K562 (cell line): ENCODE results near the gene SORL1-AS1.

Experiments used
- ATAC-seq: fragments of 200-7000 bp; cut with Tn5 transposase; 3 replicates; pipeline ENCODE4 v1.9.1; 2020; ENCODE audit warnings: moderate library complexity
- BruUV-seq: library from RNA; stranded (reverse); fragments of 400-500 nt; replicated peaks from 2 replicates; lab custom pipeline; 2021; lab: Mats Ljungman, UMichigan
- CTCF ChIA-PET: fragments of 300-600 bp; formaldehyde crosslinking; extraction: SDS; loops from one replicate; lab custom pipeline; 2021; ENCODE audit warnings: low intra/inter-chr PET ratio; lab: Yijun Ruan, JAX
- POLR2A ChIA-PET: fragments of 300-600, 350-650 bp; sonication (Branson Sonifier 250); formaldehyde crosslinking; extraction: SDS; loops from one replicate; lab custom pipeline; 2021; ENCODE audit warnings: antibody characterized with exemption, inconsistent platforms; lab: Yijun Ruan, JAX
- DNase-seq, 4 experiments: peaks; one replicate each; pipeline versions ENCODE4 v3.0.0 to v3.0.0-alpha.2; 2011 to 2018; ENCODE audit warnings: low spot score in 3 of 4, mixed read lengths in 3 of 4; ENCODE audit errors: extremely low read depth in 1 of 4
- FAIRE-seq: peaks from 2 replicates; lab custom pipeline; 2011; peaks lifted over from hg19 to GRCh38; lab: Jason Lieb, UNC
- H2AFZ ChIP-seq: 2 replicates; pipeline ENCODE4 v1.6.0; 2011; ENCODE audit warnings: low read depth, low read length, control low read depth, inconsistent platforms
- H3K27ac ChIP-seq: fragments of 200-600 bp; 3 replicates; pipeline ENCODE4 v1.8.0; 2011; ENCODE audit warnings: low read depth, mild to moderate bottlenecking, control low read depth, inconsistent platforms, low read length, moderate library complexity, mixed read lengths; ENCODE audit errors: extremely low read depth
- H3K27me3 ChIP-seq, 2 experiments: fragments of 300-600 bp in 1 of 2; 2 replicates in 1 of 2; 3 replicates in 1 of 2; pipeline versions ENCODE4 v1.6.0 to v1.8.0; 2011; ENCODE audit warnings: inconsistent platforms in 2 of 2, low read length in 2 of 2, mild to moderate bottlenecking in 1 of 2, mixed read lengths in 1 of 2, moderate library complexity in 1 of 2; ENCODE audit not compliant: control insufficient read depth in 2 of 2, insufficient read depth in 2 of 2
- H3K36me3 ChIP-seq: fragments of 300-600 bp; 3 replicates; pipeline ENCODE4 v1.8.0; 2011; ENCODE audit warnings: mild to moderate bottlenecking, low read length, inconsistent platforms; ENCODE audit not compliant: control insufficient read depth, insufficient read depth
- H3K4me1 ChIP-seq, 2 experiments: fragments of 200-600 bp in 1 of 2; replicated peaks in 1 of 2; 2 replicates in 1 of 2; 3 replicates in 1 of 2; pipeline versions ENCODE4 v1.5.1 to v1.8.0; 2011; ENCODE audit warnings: inconsistent platforms in 2 of 2, low read length in 2 of 2, mild to moderate bottlenecking in 1 of 2, mixed read lengths in 1 of 2, moderate library complexity in 1 of 2; ENCODE audit not compliant: control insufficient read depth in 2 of 2, insufficient read depth in 2 of 2
- H3K4me2 ChIP-seq: 2 replicates; pipeline ENCODE4 v1.6.1; 2011; ENCODE audit warnings: low read length, control low read depth, inconsistent platforms, mixed read lengths; ENCODE audit not compliant: insufficient read depth
- H3K4me3 ChIP-seq: fragments of 200-600 bp; sonication (generic), shearing (Covaris generic); 2 replicates; pipeline ENCODE4 v1.5.1; 2016; ENCODE audit warnings: control low read depth, inconsistent platforms
- H3K79me2 ChIP-seq: fragments of 200-600 bp; 3 replicates; pipeline ENCODE4 v1.8.0; 2011; ENCODE audit warnings: low read length, inconsistent platforms; ENCODE audit not compliant: control insufficient read depth, insufficient read depth
- H3K9ac ChIP-seq, 2 experiments: 2 replicates each; pipeline versions ENCODE4 v1.6.0 to v1.6.1; 2011; ENCODE audit warnings: low read depth in 2 of 2, low read length in 2 of 2, control low read depth in 1 of 2, inconsistent platforms in 1 of 2, mild to moderate bottlenecking in 1 of 2, mixed read lengths in 1 of 2; ENCODE audit not compliant: insufficient read depth in 1 of 2
- H3K9me1 ChIP-seq: one replicate; pipeline ENCODE4 v1.6.0; 2011; ENCODE audit warnings: inconsistent platforms, mild to moderate bottlenecking, low read length, moderate library complexity; ENCODE audit not compliant: control insufficient read depth, insufficient read depth
- H3K9me3 ChIP-seq: replicated peaks from 2 replicates; pipeline ENCODE4 v1.5.1; 2011; ENCODE audit warnings: low read depth, low read length, inconsistent platforms; ENCODE audit not compliant: control insufficient read depth, insufficient read depth
- H4K20me1 ChIP-seq: replicated peaks from 2 replicates; pipeline ENCODE4 v1.6.1; 2011; ENCODE audit warnings: low read length, inconsistent platforms, mixed read lengths; ENCODE audit not compliant: control insufficient read depth, insufficient read depth
- DPF2 ChIP-seq: fragments of 450-650 bp; IDR thresholded peaks from 2 replicates; pipeline ENCODE4 v1.6.1; 2016
- FOXP4 ChIP-seq: sonication (generic); formaldehyde crosslinking; IDR thresholded peaks from 2 replicates; pipeline ENCODE4 v1.8.0; 2022; ENCODE audit warnings: mild to moderate bottlenecking, missing genetic modification reagents, borderline replicate concordance
- GTF2A2 ChIP-seq: IDR thresholded peaks from 2 replicates; pipeline ENCODE4 v1.6.1; 2016; ENCODE audit warnings: mild to moderate bottlenecking, missing genetic modification characterization, missing compliant biosample characterization
- GTF2B ChIP-seq: IDR thresholded peaks from 2 replicates; pipeline ENCODE4 v1.6.1; 2011; ENCODE audit not compliant: insufficient read length; ENCODE audit errors: extremely low read depth
- KAT2B ChIP-seq: IDR thresholded peaks from one replicate; pipeline ENCODE4 v1.6.1; 2012; ENCODE audit warnings: low read depth, mild to moderate bottlenecking, control low read depth, inconsistent platforms, low read length, moderate library complexity
- NFE2L1 ChIP-seq: fragments of 450-650 bp; IDR thresholded peaks from 2 replicates; pipeline ENCODE4 v1.6.1; 2016; ENCODE audit warnings: missing genetic modification characterization, low read depth, mild to moderate bottlenecking, missing compliant biosample characterization, moderate library complexity, borderline replicate concordance
- PBX2 ChIP-seq, 2 experiments: IDR thresholded peaks in 1 of 2; conservative IDR thresholded peaks in 1 of 2; 2 replicates each; pipeline ENCODE4 v1.6.1; 2016; ENCODE audit warnings: low read depth in 2 of 2, mild to moderate bottlenecking in 1 of 2, missing compliant biosample characterization in 1 of 2, missing genetic modification characterization in 1 of 2, moderate library complexity in 1 of 2
- RAD51 ChIP-seq: fragments of 450-650 bp; IDR thresholded peaks from 2 replicates; pipeline ENCODE4 v1.7.1; 2016; ENCODE audit warnings: low read depth, mild to moderate bottlenecking, borderline replicate concordance
- TARDBP ChIP-seq: fragments of 450-650 bp; IDR thresholded peaks from 2 replicates; pipeline ENCODE4 v1.6.1; 2016
- TCF15 ChIP-seq: fragments of 250-450 bp; sonication (Bioruptor Pico); IDR thresholded peaks from 2 replicates; pipeline ENCODE4 v1.8.0; 2022; ENCODE audit warnings: moderate library complexity, mild to moderate bottlenecking, inconsistent platforms
- XRCC3 ChIP-seq: fragments of 450-650 bp; IDR thresholded peaks from 2 replicates; pipeline ENCODE4 v1.6.1; 2017; ENCODE audit warnings: mild to moderate bottlenecking, moderate library complexity
- ZNF384 ChIP-seq: IDR thresholded peaks from 2 replicates; pipeline ENCODE4 v1.6.1; 2012; ENCODE audit warnings: low read depth, low read length, improper control_type of control experiment
- ZNF431 ChIP-seq: sonication (generic); formaldehyde crosslinking; IDR thresholded peaks from 2 replicates; pipeline ENCODE4 v1.8.0; 2022; ENCODE audit warnings: mild to moderate bottlenecking, missing genetic modification reagents
- ZNF764 ChIP-seq: fragments of 250-450 bp; sonication (Bioruptor Pico); IDR thresholded peaks from 2 replicates; pipeline ENCODE4 v1.4.0; 2020; ENCODE audit warnings: low read depth, mild to moderate bottlenecking, moderate library complexity
- WGBS: fragments of 100-300 bp; shearing (Covaris generic); methylation state at CpG from one replicate; pipeline ENCODE4 v1.1.6; 2016; ENCODE audit warnings: low coverage, mixed read lengths; ENCODE audit not compliant: insufficient coverage; ENCODE audit errors: missing lambda C conversion rate; 5-methylcytosine and 5-hydroxymethylcytosine counted together
- in situ Hi-C: fragments of 300-500 bp; cut with MboI; formaldehyde crosslinking; loops from 4 replicates; pipeline ENCODE4 v1.15.0; 2018; ENCODE audit warnings: inconsistent platforms, mixed read lengths
- intact Hi-C: fragments of 100-400 bp; cut with micrococcal nuclease; formaldehyde crosslinking; loops from 2 replicates; pipeline ENCODE4 v1.14.2; 2022
- TF ChIP-seq, protein P1 (sequence below): sonication (generic); formaldehyde crosslinking; IDR thresholded peaks from 2 replicates; pipeline ENCODE4 v1.8.1; 2023; ENCODE audit warnings: mild to moderate bottlenecking, missing genetic modification reagents, moderate library complexity

The SORL1-AS1 gene

DNA sequence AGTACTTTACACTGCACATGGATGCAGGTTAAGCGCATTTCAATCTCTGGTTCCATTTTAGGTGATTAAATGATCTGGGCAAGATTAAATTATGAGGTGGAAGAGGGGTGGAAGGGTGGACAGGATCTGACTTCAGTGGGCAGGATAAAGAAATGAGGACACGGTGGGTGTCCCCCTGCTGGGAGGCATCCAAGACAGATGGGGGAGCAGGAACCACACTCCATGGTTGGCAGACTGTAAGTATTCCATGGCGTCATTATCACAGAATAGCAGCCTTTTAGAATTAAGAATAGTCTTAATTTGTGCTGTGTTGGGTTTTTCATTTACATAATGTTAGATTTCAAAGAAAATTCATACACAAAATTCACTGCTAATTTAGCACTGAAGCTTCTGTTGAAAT is 8.2 kb downstream of the SORL1-AS1 start (continued):
- TF ChIP-seq GTF2B (no peak), ZNF384 (no peak), KAT2B (no peak), XRCC3 (no peak), ZNF764 (no peak)
- TF ChIP-seq, all 486 proteins: peak for 0

DNA sequence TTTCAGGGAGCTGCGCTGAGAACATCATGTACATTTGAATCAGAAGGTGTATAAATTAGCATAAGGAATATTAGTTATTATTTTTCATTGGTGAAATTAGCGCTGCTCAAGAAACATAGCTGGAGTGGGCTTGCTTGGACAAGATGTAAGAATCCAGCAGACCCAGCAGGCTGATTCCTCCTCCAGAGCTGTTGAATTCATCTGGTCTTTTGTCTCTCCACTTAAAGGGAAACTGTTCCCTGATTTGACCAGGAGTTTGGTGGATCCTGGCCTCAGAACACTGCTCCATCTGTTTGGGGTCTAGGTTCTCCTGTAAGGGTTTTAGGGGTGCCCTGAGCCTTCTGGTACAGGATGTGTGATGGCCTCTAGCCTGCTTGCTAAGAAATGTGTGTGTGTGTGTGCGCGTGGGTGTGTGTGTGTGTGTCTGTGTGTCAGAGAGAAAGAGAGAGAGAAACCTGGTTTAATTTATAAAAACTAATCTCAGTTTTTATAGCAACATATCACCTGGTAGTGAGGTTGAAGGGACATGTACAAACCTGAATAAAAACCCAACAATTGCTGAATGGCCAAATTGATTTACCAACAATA is 9.0 kb downstream of the SORL1-AS1 start:
- Histone ChIP-seq H4K20me1 (no peaks in the 10 kb centered on the region), H3K36me3 (no peaks in the 10 kb centered on the region), H3K9ac (no peak overlapping the region), H3K9me3 (no peaks in the 10 kb centered on the region), H3K9me1 (no peaks in the 10 kb centered on the region), H3K4me3 (no peak overlapping the region), H3K27ac (no peak overlapping the region), H3K4me2 (no peak overlapping the region), H3K27me3 (peaks cover 0 to 5% of the 10 kb centered on the region in 2 experiments; a peak in 1 of 5 replicates), H3K79me2 (no peaks in the 10 kb centered on the region), H3K4me1 (no peaks in the 10 kb centered on the region), H2AFZ (no peak overlapping the region)
- no peak for ATAC-seq
- in situ Hi-C loops (no loop called here), intact Hi-C loops (no loop called here)
- no peak for FAIRE-seq
- ChIA-PET POLR2A (no interaction called here), CTCF (no interaction called here)
- BruUV-seq: no TSS peak
- no peak for DNase-seq
- WGBS: 0% methylated on average over 4 of the region's 4 CpGs
- no peak for TF ChIP-seq TCF15 (CRISPR knock-in tag)
- no peak for TF ChIP-seq NFE2L1 (tag)
- TF ChIP-seq DPF2: no peak
- TF ChIP-seq, protein P1, sequence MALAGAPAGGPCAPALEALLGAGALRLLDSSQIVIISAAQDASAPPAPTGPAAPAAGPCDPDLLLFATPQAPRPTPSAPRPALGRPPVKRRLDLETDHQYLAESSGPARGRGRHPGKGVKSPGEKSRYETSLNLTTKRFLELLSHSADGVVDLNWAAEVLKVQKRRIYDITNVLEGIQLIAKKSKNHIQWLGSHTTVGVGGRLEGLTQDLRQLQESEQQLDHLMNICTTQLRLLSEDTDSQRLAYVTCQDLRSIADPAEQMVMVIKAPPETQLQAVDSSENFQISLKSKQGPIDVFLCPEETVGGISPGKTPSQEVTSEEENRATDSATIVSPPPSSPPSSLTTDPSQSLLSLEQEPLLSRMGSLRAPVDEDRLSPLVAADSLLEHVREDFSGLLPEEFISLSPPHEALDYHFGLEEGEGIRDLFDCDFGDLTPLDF (CRISPR knock-in tag): no peak
- no peak for TF ChIP-seq PBX2 (CRISPR knock-in tag; IDR thresholded peaks at IDR 0.05; ENCODE audit: low read depth)
- no peak for TF ChIP-seq PBX2 (tag; conservative IDR thresholded peaks at IDR 0.05; ENCODE audit: low read depth)
- TF ChIP-seq GTF2A2 (tag): no peak
- no peak for TF ChIP-seq FOXP4 (CRISPR knock-in tag)
- TF ChIP-seq TARDBP: no peak
- no peak for TF ChIP-seq ZNF431 (CRISPR knock-in tag)
- TF ChIP-seq RAD51: no peak
